Mesenteric fat pad (tissue), 1 donor: ENCODE data around the gene PNKD. TPM values are rescaled to one million over a fixed set of nuclear protein-coding genes. Genes with fewer than 3 reads are reported as not detected.
"Not testable (repeated sequence)": the region's sequence is repeated elsewhere in the genome, so short reads cannot be mapped to it uniquely, and the experiment has no call there.

ENCODE experiments used
- DNase-seq: peaks from one replicate; pipeline ENCODE4 v3.0.0-alpha.2; 2020; ENCODE audit warnings: low spot score
- total RNA-seq: library from RNA; stranded (reverse); fragmentation: NEBNext Ultra II Directional; extraction: Animal tissue kit (Norgen Biotek cat#: 25700); gene quantifications from one replicate; pipeline ENCODE4 v1.2.1, GENCODE V29; 2021
- donor health status: DM: yes; HTN: yes; CAD: no.

The PNKD gene
- total RNA-seq, 1 donor from 2014 or later: 51.5 TPM

- DNase-seq: not testable (repeated sequence)
These were observed 44.4 kb downstream of the PNKD start for GRCh38 chr2:218314764-218315163.

GRCh38 chr2:218315397-218315796 lies 45.1 kb downstream of the PNKD start:
- DNase-seq: no peak

GRCh38 chr2:218317303-218317630 lies 46.9 kb downstream of the PNKD start:
- no peak for DNase-seq

GRCh38 chr2:218317835-218318234 lies 47.5 kb downstream of the PNKD start:
- no peak for DNase-seq

- DNase-seq: no peak
These were observed 47.9 kb downstream of the PNKD start for GRCh38 chr2:218318241-218318640.

GRCh38 chr2:218319813-218320365 lies 49.6 kb downstream of the PNKD start:
- DNase-seq: no peak

- DNase-seq: no peak
These were observed 50.5 kb downstream of the PNKD start for GRCh38 chr2:218320704-218321336.

GRCh38 chr2:218322768-218323525 lies 52.6 kb downstream of the PNKD start:
- no peak for DNase-seq

- DNase-seq: no peak
These were observed 53.5 kb downstream of the PNKD start for GRCh38 chr2:218323526-218324472.

- no peak for DNase-seq
These were observed 55.3 kb downstream of the PNKD start for GRCh38 chr2:218325566-218326160.

- no peak for DNase-seq
These were observed 56.0 kb downstream of the PNKD start for GRCh38 chr2:218326315-218326714.

GRCh38 chr2:218327451-218328210 lies 57.3 kb downstream of the PNKD start:
- no peak for DNase-seq

GRCh38 chr2:218328294-218328693 lies 58.0 kb downstream of the PNKD start:
- DNase-seq: no peak

- no peak for DNase-seq
These were observed 58.9 kb downstream of the PNKD start for GRCh38 chr2:218329027-218329825.

GRCh38 chr2:218329826-218330593 lies 59.7 kb downstream of the PNKD start:
- DNase-seq: no peak

- no peak for DNase-seq
These were observed 61.4 kb downstream of the PNKD start for GRCh38 chr2:218331745-218332144.

- DNase-seq: no peak
These were observed 62.0 kb downstream of the PNKD start for GRCh38 chr2:218332288-218332687.

GRCh38 chr2:218332920-218333645 lies 62.8 kb downstream of the PNKD start:
- DNase-seq: no peak
